GM23338 (cell line): Measurements from ENCODE around the gene EIF2B1. TPM values are rescaled to one million over a fixed set of nuclear protein-coding genes. Genes with fewer than 3 reads are reported as not detected.

Source experiments
- ATAC-seq: fragments of 200-7000 bp; cut with Tn5 transposase; 3 replicates; pipeline ENCODE4 v1.9.1; 2020
- DNase-seq: peaks from one replicate; pipeline ENCODE4 v3.0.0-alpha.2; 2015; ENCODE audit warnings: low spot score
- H2AFZ ChIP-seq: fragments of 200-600 bp; sonication (generic); 2 replicates; pipeline ENCODE4 v1.8.0; 2016; ENCODE audit warnings: antibody characterized with exemption, mild to moderate bottlenecking, moderate library complexity
- H3F3A ChIP-seq: fragments of 200-600 bp; sonication (generic); replicated peaks from 2 replicates; pipeline ENCODE4 v1.8.0; 2017; ENCODE audit warnings: antibody characterized with exemption, mixed run types, low read depth
- H3K27ac ChIP-seq: fragments of 200-600 bp; sonication (generic); 2 replicates; pipeline ENCODE4 v1.6.1; 2016; ENCODE audit warnings: low read depth
- H3K27me3 ChIP-seq: fragments of 200-600 bp; sonication (generic); 2 replicates; pipeline ENCODE4 v1.8.0; 2016; ENCODE audit warnings: mild to moderate bottlenecking, mixed run types, moderate library complexity; ENCODE audit not compliant: insufficient read depth
- H3K36me3 ChIP-seq: fragments of 200-600 bp; sonication (generic); 2 replicates; pipeline ENCODE4 v1.8.0; 2016; ENCODE audit warnings: mild to moderate bottlenecking; ENCODE audit not compliant: insufficient read depth
- H3K4me1 ChIP-seq: fragments of 200-600 bp; sonication (generic); 2 replicates; pipeline ENCODE4 v1.8.0; 2016; ENCODE audit warnings: mild to moderate bottlenecking, moderate library complexity; ENCODE audit not compliant: insufficient read depth
- H3K4me2 ChIP-seq: fragments of 200-600 bp; sonication (generic); 2 replicates; pipeline ENCODE4 v1.7.1; 2017; ENCODE audit warnings: mixed run types
- H3K4me3 ChIP-seq: fragments of 200-600 bp; sonication (generic); 2 replicates; pipeline ENCODE4 v1.6.1; 2016; ENCODE audit warnings: mixed run types
- H3K79me2 ChIP-seq: fragments of 200-600 bp; sonication (generic); replicated peaks from 2 replicates; pipeline ENCODE4 v1.8.0; 2017; ENCODE audit warnings: mild to moderate bottlenecking; ENCODE audit not compliant: insufficient read depth
- H3K9me2 ChIP-seq: fragments of 200-600 bp; sonication (generic); 2 replicates; pipeline ENCODE4 v1.8.0; 2017; ENCODE audit not compliant: insufficient read depth
- H4K20me1 ChIP-seq: fragments of 200-600 bp; sonication (generic); replicated peaks from 2 replicates; pipeline ENCODE4 v1.8.0; 2017; ENCODE audit warnings: mild to moderate bottlenecking; ENCODE audit not compliant: insufficient read depth
- H3K27ac Mint-ChIP-seq: 2 replicates; pipeline ENCODE4 v1.8.0; 2020; ENCODE audit warnings: inconsistent platforms, mild to moderate bottlenecking, moderate library complexity, mixed read lengths
- H3K27me3 Mint-ChIP-seq: 3 replicates; pipeline ENCODE4 v1.8.0; 2022; ENCODE audit warnings: low read depth, mild to moderate bottlenecking, moderate library complexity, mixed read lengths, inconsistent platforms; ENCODE audit not compliant: insufficient read depth, poor library complexity
- H3K36me3 Mint-ChIP-seq: 3 replicates; pipeline ENCODE4 v1.8.0; 2021; ENCODE audit warnings: low read depth, mild to moderate bottlenecking, inconsistent platforms, moderate library complexity, mixed read lengths
- H3K4me1 Mint-ChIP-seq: 3 replicates; pipeline ENCODE4 v1.8.0; 2020; ENCODE audit warnings: mild to moderate bottlenecking, inconsistent platforms, mixed read lengths
- H3K4me3 Mint-ChIP-seq: 3 replicates; pipeline ENCODE4 v1.8.0; 2021; ENCODE audit warnings: moderate library complexity, mild to moderate bottlenecking, inconsistent platforms, mixed read lengths
- H3K9me3 Mint-ChIP-seq: 3 replicates; pipeline ENCODE4 v1.8.0; 2020; ENCODE audit warnings: moderate library complexity, mild to moderate bottlenecking, inconsistent platforms, mixed read lengths
- CREB1 ChIP-seq: fragments of 250-450 bp; sonication (Bioruptor Pico); IDR thresholded peaks from 2 replicates; pipeline ENCODE4 v1.5.0; 2020; ENCODE audit warnings: low read depth, mild to moderate bottlenecking, moderate library complexity
- EZH2 ChIP-seq: fragments of 200-600 bp; sonication (generic); IDR thresholded peaks from one replicate; pipeline ENCODE4 v1.8.0; 2017; ENCODE audit warnings: antibody characterized with exemption, mild to moderate bottlenecking, low read depth; ENCODE audit not compliant: unreplicated experiment
- EZH2phosphoT487 ChIP-seq: fragments of 200-600 bp; sonication (generic); IDR thresholded peaks from one replicate; pipeline ENCODE4 v1.8.1; 2018; ENCODE audit warnings: antibody characterized with exemption; ENCODE audit not compliant: unreplicated experiment
- JUNB ChIP-seq: IDR thresholded peaks from one replicate; pipeline ENCODE4 v1.6.1; 2016; ENCODE audit warnings: antibody characterized with exemption; ENCODE audit not compliant: unreplicated experiment
- STAT1 ChIP-seq: IDR thresholded peaks from one replicate; pipeline ENCODE4 v1.6.1; 2016; ENCODE audit warnings: antibody characterized with exemption; ENCODE audit not compliant: unreplicated experiment
- ZNF114 ChIP-seq: fragments of 250-450 bp; sonication (Bioruptor Pico); IDR thresholded peaks from 2 replicates; pipeline ENCODE4 v1.5.0; 2020; ENCODE audit warnings: mild to moderate bottlenecking, moderate library complexity
- ZNF331 ChIP-seq: fragments of 250-450 bp; sonication (Bioruptor Pico); IDR thresholded peaks from 2 replicates; pipeline ENCODE4 v1.5.0; 2020; ENCODE audit warnings: low read depth, mild to moderate bottlenecking, moderate library complexity
- polyA plus RNA-seq: library from polyadenylated mRNA; unstranded; fragments of >200 nt; fragmentation: Nextera tagmentation; extraction: Ambion mirVana; gene quantifications from 2 replicates; pipeline ENCODE4 v1.2.1, GENCODE V29; 2016
- total RNA-seq: library from RNA; depleted of rRNA; stranded (reverse); fragments of >200 nt; shearing (Covaris generic); gene quantifications from 2 replicates; pipeline ENCODE4 v1.2.3, GENCODE V29; 2014
- TF ChIP-seq, protein P1 (sequence below): IDR thresholded peaks from one replicate; pipeline ENCODE4 v1.6.1; 2018; ENCODE audit warnings: antibody characterized with exemption; ENCODE audit not compliant: unreplicated experiment
- TF ChIP-seq, protein P2 (sequence below), 2 experiments: fragments of 200-600 bp in 1 of 2; sonication (generic) in 1 of 2; conservative IDR thresholded peaks; 2 replicates each; pipeline versions ENCODE4 v1.5.1 to v1.6.1; 2016 to 2017; ENCODE audit warnings: antibody characterized with exemption in 2 of 2, low read depth in 2 of 2, mild to moderate bottlenecking in 2 of 2, moderate library complexity in 1 of 2
- TF ChIP-seq, protein P3 (sequence below): fragments of 250-450 bp; sonication (Bioruptor Pico); IDR thresholded peaks from 2 replicates; pipeline ENCODE4 v1.5.0; 2020; ENCODE audit warnings: mild to moderate bottlenecking, moderate library complexity
- TF ChIP-seq, protein P4 (sequence below): IDR thresholded peaks from 2 replicates; pipeline ENCODE4 v1.6.1; 2016; ENCODE audit warnings: antibody characterized with exemption

EIF2B1 gene
- total and polyA plus RNA-seq, 2 experiments from 2014 or later: 33.5 to 117 TPM

DNA sequence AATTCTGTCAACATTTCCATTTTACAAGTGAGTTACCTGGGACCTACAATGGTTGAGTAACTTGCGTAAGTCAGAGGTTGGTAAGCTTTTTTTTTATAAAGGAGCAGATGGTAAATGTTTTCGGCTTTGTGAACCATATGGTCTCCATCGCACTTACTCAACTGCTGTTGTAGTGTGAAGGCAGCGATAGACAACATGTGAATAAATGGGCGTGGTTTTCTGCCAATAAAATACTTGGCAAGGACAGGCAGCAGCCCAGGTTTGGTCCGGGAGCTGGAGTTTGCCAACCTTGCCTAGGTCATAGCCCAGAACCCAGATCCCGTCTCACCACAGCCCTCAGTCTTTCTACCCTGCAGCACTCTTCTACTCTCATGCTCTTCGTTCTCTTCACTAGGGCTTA lies 25.3 kb downstream of the EIF2B1 start (continued):
- TF ChIP-seq, protein P1, sequence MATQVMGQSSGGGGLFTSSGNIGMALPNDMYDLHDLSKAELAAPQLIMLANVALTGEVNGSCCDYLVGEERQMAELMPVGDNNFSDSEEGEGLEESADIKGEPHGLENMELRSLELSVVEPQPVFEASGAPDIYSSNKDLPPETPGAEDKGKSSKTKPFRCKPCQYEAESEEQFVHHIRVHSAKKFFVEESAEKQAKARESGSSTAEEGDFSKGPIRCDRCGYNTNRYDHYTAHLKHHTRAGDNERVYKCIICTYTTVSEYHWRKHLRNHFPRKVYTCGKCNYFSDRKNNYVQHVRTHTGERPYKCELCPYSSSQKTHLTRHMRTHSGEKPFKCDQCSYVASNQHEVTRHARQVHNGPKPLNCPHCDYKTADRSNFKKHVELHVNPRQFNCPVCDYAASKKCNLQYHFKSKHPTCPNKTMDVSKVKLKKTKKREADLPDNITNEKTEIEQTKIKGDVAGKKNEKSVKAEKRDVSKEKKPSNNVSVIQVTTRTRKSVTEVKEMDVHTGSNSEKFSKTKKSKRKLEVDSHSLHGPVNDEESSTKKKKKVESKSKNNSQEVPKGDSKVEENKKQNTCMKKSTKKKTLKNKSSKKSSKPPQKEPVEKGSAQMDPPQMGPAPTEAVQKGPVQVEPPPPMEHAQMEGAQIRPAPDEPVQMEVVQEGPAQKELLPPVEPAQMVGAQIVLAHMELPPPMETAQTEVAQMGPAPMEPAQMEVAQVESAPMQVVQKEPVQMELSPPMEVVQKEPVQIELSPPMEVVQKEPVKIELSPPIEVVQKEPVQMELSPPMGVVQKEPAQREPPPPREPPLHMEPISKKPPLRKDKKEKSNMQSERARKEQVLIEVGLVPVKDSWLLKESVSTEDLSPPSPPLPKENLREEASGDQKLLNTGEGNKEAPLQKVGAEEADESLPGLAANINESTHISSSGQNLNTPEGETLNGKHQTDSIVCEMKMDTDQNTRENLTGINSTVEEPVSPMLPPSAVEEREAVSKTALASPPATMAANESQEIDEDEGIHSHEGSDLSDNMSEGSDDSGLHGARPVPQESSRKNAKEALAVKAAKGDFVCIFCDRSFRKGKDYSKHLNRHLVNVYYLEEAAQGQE: no peak
- TF ChIP-seq EZH2phosphoT487: no peak
- TF ChIP-seq STAT1: no peak
- TF ChIP-seq JUNB: no peak
- TF ChIP-seq CREB1 (CRISPR knock-in tag): no peak

DNA sequence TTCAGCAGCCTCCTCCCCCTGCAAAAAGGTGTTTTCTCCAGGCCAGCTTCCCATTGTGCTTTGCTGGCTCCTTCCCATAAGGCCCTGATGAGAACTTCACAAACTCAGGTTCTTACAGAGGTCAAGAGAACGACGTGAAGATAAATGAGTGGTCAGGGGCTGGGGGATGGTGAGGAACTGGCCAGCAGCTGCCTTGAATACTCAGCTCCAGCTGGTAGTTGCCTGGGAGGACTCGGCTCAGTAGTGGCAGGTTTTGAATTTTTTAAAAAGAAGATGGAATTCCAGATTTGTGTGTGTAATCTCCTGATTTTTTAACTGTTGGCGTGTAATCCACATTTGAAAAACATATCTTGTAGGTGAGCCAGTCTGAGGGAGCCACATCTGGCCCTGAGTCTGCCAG lies 25.7 kb downstream of the EIF2B1 start:
- Histone ChIP-seq H3K79me2 (peaks cover 71% of the 10 kb centered on the region), H3K4me3 (no peak overlapping the region), H3K27me3 (no peaks in the 10 kb centered on the region), H3K4me2 (no peak overlapping the region), H3K36me3 (peaks cover 72% of the 10 kb centered on the region), H3F3A (peaks cover 5% of the 10 kb centered on the region; the same call in 1 of the 2 replicates), H3K9me2 (no peaks in the 10 kb centered on the region), H3K4me1 (peaks cover 4% of the 10 kb centered on the region; the same call in 1 of the 2 replicates), H4K20me1 (peaks cover 51% of the 10 kb centered on the region), H2AFZ (no peak overlapping the region), H3K27ac (no peak overlapping the region)
- Mint-ChIP-seq H3K9me3 (no peaks in the 10 kb centered on the region), H3K36me3 (peaks cover 91% of the 10 kb centered on the region), H3K4me3 (no peak overlapping the region), H3K27me3 (peaks cover 1% of the 10 kb centered on the region), H3K27ac (no peak overlapping the region), H3K4me1 (peaks cover 4% of the 10 kb centered on the region)
- DNase-seq: no peak
- ATAC-seq: no peak
- TF ChIP-seq, protein P2, sequence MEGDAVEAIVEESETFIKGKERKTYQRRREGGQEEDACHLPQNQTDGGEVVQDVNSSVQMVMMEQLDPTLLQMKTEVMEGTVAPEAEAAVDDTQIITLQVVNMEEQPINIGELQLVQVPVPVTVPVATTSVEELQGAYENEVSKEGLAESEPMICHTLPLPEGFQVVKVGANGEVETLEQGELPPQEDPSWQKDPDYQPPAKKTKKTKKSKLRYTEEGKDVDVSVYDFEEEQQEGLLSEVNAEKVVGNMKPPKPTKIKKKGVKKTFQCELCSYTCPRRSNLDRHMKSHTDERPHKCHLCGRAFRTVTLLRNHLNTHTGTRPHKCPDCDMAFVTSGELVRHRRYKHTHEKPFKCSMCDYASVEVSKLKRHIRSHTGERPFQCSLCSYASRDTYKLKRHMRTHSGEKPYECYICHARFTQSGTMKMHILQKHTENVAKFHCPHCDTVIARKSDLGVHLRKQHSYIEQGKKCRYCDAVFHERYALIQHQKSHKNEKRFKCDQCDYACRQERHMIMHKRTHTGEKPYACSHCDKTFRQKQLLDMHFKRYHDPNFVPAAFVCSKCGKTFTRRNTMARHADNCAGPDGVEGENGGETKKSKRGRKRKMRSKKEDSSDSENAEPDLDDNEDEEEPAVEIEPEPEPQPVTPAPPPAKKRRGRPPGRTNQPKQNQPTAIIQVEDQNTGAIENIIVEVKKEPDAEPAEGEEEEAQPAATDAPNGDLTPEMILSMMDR (conservative IDR thresholded peaks at IDR 0.05; ENCODE audit: low read depth in 2 of 2): no peak
- TF ChIP-seq ZNF331 (CRISPR knock-in tag) (no peak), EZH2 (no peak), JUNB (no peak), EZH2phosphoT487 (no peak), CREB1 (CRISPR knock-in tag) (no peak), STAT1 (no peak), ZNF114 (CRISPR knock-in tag) (no peak)
- TF ChIP-seq, protein P3, sequence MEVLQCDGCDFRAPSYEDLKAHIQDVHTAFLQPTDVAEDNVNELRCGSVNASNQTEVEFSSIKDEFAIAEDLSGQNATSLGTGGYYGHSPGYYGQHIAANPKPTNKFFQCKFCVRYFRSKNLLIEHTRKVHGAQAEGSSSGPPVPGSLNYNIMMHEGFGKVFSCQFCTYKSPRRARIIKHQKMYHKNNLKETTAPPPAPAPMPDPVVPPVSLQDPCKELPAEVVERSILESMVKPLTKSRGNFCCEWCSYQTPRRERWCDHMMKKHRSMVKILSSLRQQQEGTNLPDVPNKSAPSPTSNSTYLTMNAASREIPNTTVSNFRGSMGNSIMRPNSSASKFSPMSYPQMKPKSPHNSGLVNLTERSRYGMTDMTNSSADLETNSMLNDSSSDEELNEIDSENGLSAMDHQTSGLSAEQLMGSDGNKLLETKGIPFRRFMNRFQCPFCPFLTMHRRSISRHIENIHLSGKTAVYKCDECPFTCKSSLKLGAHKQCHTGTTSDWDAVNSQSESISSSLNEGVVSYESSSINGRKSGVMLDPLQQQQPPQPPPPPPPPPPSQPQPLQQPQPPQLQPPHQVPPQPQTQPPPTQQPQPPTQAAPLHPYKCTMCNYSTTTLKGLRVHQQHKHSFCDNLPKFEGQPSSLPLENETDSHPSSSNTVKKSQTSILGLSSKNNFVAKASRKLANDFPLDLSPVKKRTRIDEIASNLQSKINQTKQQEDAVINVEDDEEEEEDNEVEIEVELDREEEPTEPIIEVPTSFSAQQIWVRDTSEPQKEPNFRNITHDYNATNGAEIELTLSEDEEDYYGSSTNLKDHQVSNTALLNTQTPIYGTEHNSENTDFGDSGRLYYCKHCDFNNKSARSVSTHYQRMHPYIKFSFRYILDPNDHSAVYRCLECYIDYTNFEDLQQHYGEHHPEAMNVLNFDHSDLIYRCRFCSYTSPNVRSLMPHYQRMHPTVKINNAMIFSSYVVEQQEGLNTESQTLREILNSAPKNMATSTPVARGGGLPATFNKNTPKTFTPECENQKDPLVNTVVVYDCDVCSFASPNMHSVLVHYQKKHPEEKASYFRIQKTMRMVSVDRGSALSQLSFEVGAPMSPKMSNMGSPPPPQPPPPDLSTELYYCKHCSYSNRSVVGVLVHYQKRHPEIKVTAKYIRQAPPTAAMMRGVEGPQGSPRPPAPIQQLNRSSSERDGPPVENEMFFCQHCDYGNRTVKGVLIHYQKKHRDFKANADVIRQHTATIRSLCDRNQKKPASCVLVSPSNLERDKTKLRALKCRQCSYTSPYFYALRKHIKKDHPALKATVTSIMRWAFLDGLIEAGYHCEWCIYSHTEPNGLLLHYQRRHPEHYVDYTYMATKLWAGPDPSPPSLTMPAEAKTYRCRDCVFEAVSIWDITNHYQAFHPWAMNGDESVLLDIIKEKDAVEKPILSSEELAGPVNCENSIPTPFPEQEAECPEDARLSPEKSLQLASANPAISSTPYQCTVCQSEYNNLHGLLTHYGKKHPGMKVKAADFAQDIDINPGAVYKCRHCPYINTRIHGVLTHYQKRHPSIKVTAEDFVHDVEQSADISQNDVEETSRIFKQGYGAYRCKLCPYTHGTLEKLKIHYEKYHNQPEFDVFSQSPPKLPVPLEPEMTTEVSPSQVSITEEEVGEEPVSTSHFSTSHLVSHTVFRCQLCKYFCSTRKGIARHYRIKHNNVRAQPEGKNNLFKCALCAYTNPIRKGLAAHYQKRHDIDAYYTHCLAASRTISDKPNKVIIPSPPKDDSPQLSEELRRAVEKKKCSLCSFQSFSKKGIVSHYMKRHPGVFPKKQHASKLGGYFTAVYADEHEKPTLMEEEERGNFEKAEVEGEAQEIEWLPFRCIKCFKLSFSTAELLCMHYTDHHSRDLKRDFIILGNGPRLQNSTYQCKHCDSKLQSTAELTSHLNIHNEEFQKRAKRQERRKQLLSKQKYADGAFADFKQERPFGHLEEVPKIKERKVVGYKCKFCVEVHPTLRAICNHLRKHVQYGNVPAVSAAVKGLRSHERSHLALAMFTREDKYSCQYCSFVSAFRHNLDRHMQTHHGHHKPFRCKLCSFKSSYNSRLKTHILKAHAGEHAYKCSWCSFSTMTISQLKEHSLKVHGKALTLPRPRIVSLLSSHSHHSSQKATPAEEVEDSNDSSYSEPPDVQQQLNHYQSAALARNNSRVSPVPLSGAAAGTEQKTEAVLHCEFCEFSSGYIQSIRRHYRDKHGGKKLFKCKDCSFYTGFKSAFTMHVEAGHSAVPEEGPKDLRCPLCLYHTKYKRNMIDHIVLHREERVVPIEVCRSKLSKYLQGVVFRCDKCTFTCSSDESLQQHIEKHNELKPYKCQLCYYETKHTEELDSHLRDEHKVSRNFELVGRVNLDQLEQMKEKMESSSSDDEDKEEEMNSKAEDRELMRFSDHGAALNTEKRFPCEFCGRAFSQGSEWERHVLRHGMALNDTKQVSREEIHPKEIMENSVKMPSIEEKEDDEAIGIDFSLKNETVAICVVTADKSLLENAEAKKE: no peak
- TF ChIP-seq, protein P4, sequence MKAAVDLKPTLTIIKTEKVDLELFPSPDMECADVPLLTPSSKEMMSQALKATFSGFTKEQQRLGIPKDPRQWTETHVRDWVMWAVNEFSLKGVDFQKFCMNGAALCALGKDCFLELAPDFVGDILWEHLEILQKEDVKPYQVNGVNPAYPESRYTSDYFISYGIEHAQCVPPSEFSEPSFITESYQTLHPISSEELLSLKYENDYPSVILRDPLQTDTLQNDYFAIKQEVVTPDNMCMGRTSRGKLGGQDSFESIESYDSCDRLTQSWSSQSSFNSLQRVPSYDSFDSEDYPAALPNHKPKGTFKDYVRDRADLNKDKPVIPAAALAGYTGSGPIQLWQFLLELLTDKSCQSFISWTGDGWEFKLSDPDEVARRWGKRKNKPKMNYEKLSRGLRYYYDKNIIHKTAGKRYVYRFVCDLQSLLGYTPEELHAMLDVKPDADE: no peak
